CD4-positive, alpha-beta T cell treated with Interferon alpha-2 for 1 hour (primary cell): ENCODE measurements around the gene SLC20A1.
A peak's percentile ranks its signal among the peaks of the same experiment; 100 is the strongest.
"Not testable (repeated sequence)": the region's sequence is repeated elsewhere in the genome, so short reads cannot be mapped to it uniquely, and the experiment has no call there.

Experiments
- DNase-seq, 2 donors: peaks; one replicate each; pipeline ENCODE4 v3.0.0-alpha.2; 2020 to 2022

The SLC20A1 gene

GRCh38 chr2:112684415-112684775, 38.7 kb downstream of the SLC20A1 start:
- no peak for DNase-seq

- DNase-seq, result no peak
Observed at GRCh38 chr2:112685271-112685884, 39.6 kb downstream of the SLC20A1 start.

- no peak for DNase-seq
Observed at GRCh38 chr2:112686348-112687217, 40.8 kb downstream of the SLC20A1 start.

- no peak for DNase-seq
Observed at GRCh38 chr2:112687522-112687921, 41.8 kb downstream of the SLC20A1 start.

- no peak for DNase-seq
Observed at GRCh38 chr2:112688086-112688880, 42.5 kb downstream of the SLC20A1 start.

GRCh38 chr2:112690853-112691401, 45.2 kb downstream of the SLC20A1 start:
- peak; percentile 73 to 77 for DNase-seq

GRCh38 chr2:112691881-112692281, 46.1 kb downstream of the SLC20A1 start:
- no peak for DNase-seq

GRCh38 chr2:112692495-112692911, 46.8 kb downstream of the SLC20A1 start:
- peak; percentile 63 to 66 for DNase-seq

GRCh38 chr2:112692918-112693317, 47.2 kb downstream of the SLC20A1 start:
- DNase-seq, result no peak

GRCh38 chr2:112693596-112693995, 47.9 kb downstream of the SLC20A1 start:
- DNase-seq, result no peak

GRCh38 chr2:112694182-112694581, 48.4 kb downstream of the SLC20A1 start:
- DNase-seq, result no peak

GRCh38 chr2:112698834-112699515, 53.2 kb downstream of the SLC20A1 start:
- DNase-seq, result no peak

GRCh38 chr2:112699984-112700667, 54.4 kb downstream of the SLC20A1 start:
- DNase-seq, result no peak

GRCh38 chr2:112701052-112701451, 55.3 kb downstream of the SLC20A1 start:
- peak in 1 of 2 donors; percentile 46 for DNase-seq

GRCh38 chr2:112703684-112704083, 57.9 kb downstream of the SLC20A1 start:
- DNase-seq, result no peak

- DNase-seq, result no peak
Observed at GRCh38 chr2:112705575-112705974, 59.8 kb downstream of the SLC20A1 start.

- peak; percentile 30 to 49 for DNase-seq
Observed at GRCh38 chr2:112706170-112706664, 60.5 kb downstream of the SLC20A1 start.

GRCh38 chr2:112706947-112707346, 61.2 kb downstream of the SLC20A1 start:
- DNase-seq, result not testable (repeated sequence)

GRCh38 chr2:112708968-112709367, 63.2 kb downstream of the SLC20A1 start:
- DNase-seq, result no peak

GRCh38 chr2:112709703-112710102, 64.0 kb downstream of the SLC20A1 start:
- no peak for DNase-seq

GRCh38 chr2:112710956-112711750, 65.4 kb downstream of the SLC20A1 start:
- DNase-seq, result no peak
